ENCODE results near the gene C6orf141.
"Not testable (repeated sequence)": the region's sequence is repeated elsewhere in the genome, so short reads cannot be mapped to it uniquely, and the experiment has no call there.

The C6orf141 gene

DNA sequence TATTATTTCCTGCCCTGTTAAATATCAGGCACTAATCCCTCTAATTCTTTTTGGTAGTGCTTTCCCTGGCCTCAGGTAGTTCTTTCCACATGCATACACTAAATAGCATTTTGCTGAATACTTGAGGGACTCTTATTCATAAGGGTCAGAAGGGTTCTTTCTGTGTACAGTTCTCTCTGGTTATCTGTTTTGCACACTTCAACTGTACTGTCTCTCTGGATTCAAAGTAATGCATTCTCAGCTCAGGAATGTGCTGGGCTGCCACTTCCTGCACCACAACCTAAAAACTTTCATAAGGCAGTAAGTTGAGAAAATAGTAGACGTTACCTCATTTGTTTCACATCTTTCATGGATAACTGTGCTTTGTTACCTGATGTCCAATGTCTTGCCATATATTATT lies 32.1 kb downstream of the C6orf141 start:
- DNase-seq, result no peak

DNA sequence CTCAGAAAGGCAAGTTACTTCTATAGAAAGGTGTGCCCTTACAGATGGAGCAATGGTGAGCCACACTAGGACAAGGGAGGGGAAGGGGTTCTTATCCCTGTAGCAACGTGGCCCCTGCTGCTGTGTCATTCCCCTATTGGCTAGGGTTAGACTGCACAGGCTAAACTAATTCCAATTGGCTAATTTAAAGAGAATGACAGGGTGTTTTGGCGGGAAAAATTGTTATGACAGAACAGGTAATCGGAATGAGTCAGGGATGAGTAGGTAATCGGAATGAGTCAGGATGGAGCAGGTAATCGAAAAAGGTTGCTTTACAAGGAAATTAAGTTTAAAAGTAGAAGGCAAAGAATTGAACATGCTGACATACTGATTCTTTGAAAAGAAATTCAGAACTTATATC lies 36.8 kb downstream of the C6orf141 start:
- DNase-seq, result not testable (repeated sequence)
